ENCODE results near the gene CRIP2. TPM values are rescaled to one million over a fixed set of nuclear protein-coding genes. Genes with fewer than 3 reads are reported as not detected.

CRIP2 gene
- total and polyA plus RNA-seq, 4 donors = 267 to 698 (median 392) TPM

GRCh38 chr14:105495101-105495989, 20.7 kb downstream of the CRIP2 start:
- WGBS, 2 donors = 29 to 32% methylated on average over 18 of the region's 18 CpGs
- intact Hi-C loops (cut with DNase I) = no loop called here
- no peaks in the 10 kb centered on the region for H3K9me3 ChIP-seq (ENCODE audit: control insufficient read depth, low read length)
- no peak overlapping the region for H3K4me3 ChIP-seq (ENCODE audit: low read length in 2 of 2)
- H3K27me3 ChIP-seq (ENCODE audit: control insufficient read depth in 1 of 2, insufficient read depth in 2 of 2, low read length in 1 of 2) = no peaks in the 10 kb centered on the region
- peak; percentile 53 to 77 for DNase-seq
- H3K4me1 ChIP-seq (ENCODE audit: control insufficient read depth in 1 of 2, insufficient read depth in 2 of 2, low read length in 2 of 2) = no peaks in the 10 kb centered on the region
- no peaks in the 10 kb centered on the region for H3K36me3 ChIP-seq (ENCODE audit: control insufficient read depth in 1 of 2, insufficient read depth in 2 of 2, low read length in 1 of 2)
- no peak overlapping the region for H3K27ac ChIP-seq (ENCODE audit: low read depth in 1 of 2, low read length in 2 of 2)
- ATAC-seq (ENCODE audit: low FRiP score) = no peak

GRCh38 chr14:105495990-105496830, 21.6 kb downstream of the CRIP2 start:
- intact Hi-C loops (cut with DNase I) = no loop called here
- H3K4me1 ChIP-seq (ENCODE audit: control insufficient read depth in 1 of 2, insufficient read depth in 2 of 2, low read length in 2 of 2) = no peaks in the 10 kb centered on the region
- H3K36me3 ChIP-seq (ENCODE audit: control insufficient read depth in 1 of 2, insufficient read depth in 2 of 2, low read length in 1 of 2) = no peaks in the 10 kb centered on the region
- H3K27ac ChIP-seq (ENCODE audit: low read depth in 1 of 2, low read length in 2 of 2) = no peak overlapping the region
- H3K4me3 ChIP-seq (ENCODE audit: low read length in 2 of 2) = no peak overlapping the region
- H3K27me3 ChIP-seq (ENCODE audit: control insufficient read depth in 1 of 2, insufficient read depth in 2 of 2, low read length in 1 of 2) = no peaks in the 10 kb centered on the region
- DNase-seq (peak; percentile 39 to 71), ATAC-seq (ENCODE audit: low FRiP score) (no peak)
- WGBS, 2 donors = 73 to 74% methylated on average over 17 to 18 of the region's 18 CpGs
- H3K9me3 ChIP-seq (ENCODE audit: control insufficient read depth, low read length) = no peaks in the 10 kb centered on the region

GRCh38 chr14:105496831-105497591, 22.4 kb downstream of the CRIP2 start:
- H3K27ac ChIP-seq (ENCODE audit: low read depth in 1 of 2, low read length in 2 of 2) = no peak overlapping the region
- no peaks in the 10 kb centered on the region for H3K27me3 ChIP-seq (ENCODE audit: control insufficient read depth in 1 of 2, insufficient read depth in 2 of 2, low read length in 1 of 2)
- ATAC-seq (ENCODE audit: low FRiP score) (no peak), DNase-seq (peak; percentile 43 to 76)
- intact Hi-C loops (cut with DNase I) = no loop called here
- no peaks in the 10 kb centered on the region for H3K9me3 ChIP-seq (ENCODE audit: control insufficient read depth, low read length)
- H3K4me3 ChIP-seq (ENCODE audit: low read length in 2 of 2) = no peak overlapping the region
- H3K36me3 ChIP-seq (ENCODE audit: control insufficient read depth in 1 of 2, insufficient read depth in 2 of 2, low read length in 1 of 2) = no peaks in the 10 kb centered on the region
- WGBS, 2 donors = 95% methylated on average over 32 of the region's 32 CpGs
- no peaks in the 10 kb centered on the region for H3K4me1 ChIP-seq (ENCODE audit: control insufficient read depth in 1 of 2, insufficient read depth in 2 of 2, low read length in 2 of 2)

DNA sequence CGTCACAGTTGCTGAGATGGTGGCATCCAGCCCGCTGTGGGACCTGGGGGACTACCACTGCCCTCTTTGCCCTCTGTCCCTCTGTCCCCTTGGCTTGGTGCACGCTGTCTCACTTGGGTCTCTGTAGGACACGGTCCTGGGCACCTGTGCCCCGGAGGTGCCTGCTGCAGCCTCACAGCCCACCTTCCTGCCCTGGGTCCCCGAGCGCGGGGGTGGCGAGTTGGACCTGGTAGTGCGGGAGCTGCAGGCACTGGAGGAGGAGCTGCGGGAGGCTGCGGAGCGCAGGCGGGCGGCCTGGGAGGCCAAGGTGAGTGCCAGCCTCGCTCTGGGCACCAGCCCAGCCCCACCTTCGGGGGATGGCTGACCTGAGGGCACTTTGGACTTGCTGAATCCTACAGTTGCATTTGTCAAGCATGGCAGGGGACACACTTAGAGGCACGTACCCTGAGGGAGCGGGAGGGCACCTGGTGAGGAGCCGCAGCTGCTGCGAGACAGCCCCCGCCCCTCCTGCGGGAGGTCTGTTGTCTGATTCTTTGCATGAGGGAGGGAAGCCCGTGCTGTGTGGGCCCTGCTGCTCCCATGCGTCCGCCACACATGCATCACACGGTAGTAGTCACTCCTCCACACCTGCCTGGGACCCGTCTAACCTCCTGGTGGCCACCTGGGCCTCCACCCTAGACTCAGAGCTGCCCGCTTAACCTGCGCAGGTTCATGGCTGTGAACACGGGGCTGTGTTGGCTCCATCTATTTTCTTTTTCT, 23.2 kb downstream of the CRIP2 start:
- intact Hi-C loops (cut with DNase I) = no loop called here
- Histone ChIP-seq H3K27ac (ENCODE audit: low read depth in 1 of 2, low read length in 2 of 2) (no peak overlapping the region), H3K36me3 (ENCODE audit: control insufficient read depth in 1 of 2, insufficient read depth in 2 of 2, low read length in 1 of 2) (no peaks in the 10 kb centered on the region), H3K9me3 (ENCODE audit: control insufficient read depth, low read length) (no peaks in the 10 kb centered on the region), H3K4me3 (ENCODE audit: low read length in 2 of 2) (no peak overlapping the region), H3K4me1 (ENCODE audit: control insufficient read depth in 1 of 2, insufficient read depth in 2 of 2, low read length in 2 of 2) (no peaks in the 10 kb centered on the region), H3K27me3 (ENCODE audit: control insufficient read depth in 1 of 2, insufficient read depth in 2 of 2, low read length in 1 of 2) (no peaks in the 10 kb centered on the region)
- 95% methylated on average over 31 of the region's 31 CpGs for WGBS, 2 donors
- ATAC-seq (ENCODE audit: low FRiP score) (no peak), DNase-seq (peak; percentile 45 to 77)

DNA sequence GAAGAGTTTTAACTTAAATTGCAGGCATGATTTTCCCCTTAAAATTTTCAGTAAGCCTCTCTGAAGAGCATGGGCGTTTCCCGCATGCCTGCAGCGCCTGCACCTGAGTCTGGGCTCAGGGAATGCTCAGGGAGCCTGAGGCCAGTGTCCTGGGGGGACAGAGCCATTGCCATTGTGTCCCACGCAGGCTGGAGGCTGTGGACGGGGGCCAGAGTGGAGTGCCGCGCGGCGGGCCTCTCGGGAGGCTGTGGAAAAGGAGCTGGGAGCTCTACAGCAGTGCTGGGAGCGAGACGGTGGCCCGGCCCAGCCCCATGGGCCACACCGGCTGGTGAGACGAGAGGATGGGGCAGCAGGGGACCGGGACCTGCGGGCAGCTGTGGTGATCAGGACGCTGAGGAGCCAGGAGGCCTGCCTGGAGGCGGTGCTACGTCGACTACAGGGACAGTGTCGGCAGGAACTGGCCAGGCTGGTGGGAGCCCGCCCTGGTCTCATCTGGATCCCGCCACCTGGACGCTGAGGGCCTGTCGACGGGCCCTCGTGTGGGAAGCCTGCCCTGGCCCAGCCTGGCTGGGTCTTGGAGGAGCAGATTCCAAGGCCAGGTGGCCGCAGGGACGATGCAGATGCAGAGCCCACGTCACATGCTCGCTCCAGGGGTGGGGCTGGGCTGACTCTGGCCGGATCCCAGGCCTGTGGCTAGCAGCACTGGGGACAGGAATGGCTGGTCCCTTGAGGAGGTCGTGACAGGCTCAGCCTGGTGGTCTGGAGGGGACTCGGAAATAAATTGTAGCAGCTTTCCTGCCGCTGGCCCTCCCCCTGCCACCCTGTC, 24.0 kb downstream of the CRIP2 start:
- no peak for ATAC-seq (ENCODE audit: low FRiP score)
- H3K27me3 ChIP-seq (ENCODE audit: control insufficient read depth in 1 of 2, insufficient read depth in 2 of 2, low read length in 1 of 2) = no peaks in the 10 kb centered on the region
- H3K27ac ChIP-seq (ENCODE audit: low read depth in 1 of 2, low read length in 2 of 2) = no peak overlapping the region
- H3K36me3 ChIP-seq (ENCODE audit: control insufficient read depth in 1 of 2, insufficient read depth in 2 of 2, low read length in 1 of 2) = no peaks in the 10 kb centered on the region
- no peak overlapping the region for H3K4me3 ChIP-seq (ENCODE audit: low read length in 2 of 2)
- WGBS, 2 donors = 91 to 93% methylated on average over 36 of the region's 36 CpGs
- H3K4me1 ChIP-seq (ENCODE audit: control insufficient read depth in 1 of 2, insufficient read depth in 2 of 2, low read length in 2 of 2) = no peaks in the 10 kb centered on the region
- DNase-seq = peak; percentile 47 to 75
- intact Hi-C loops (cut with DNase I) = no loop called here
- no peaks in the 10 kb centered on the region for H3K9me3 ChIP-seq (ENCODE audit: control insufficient read depth, low read length)

DNA sequence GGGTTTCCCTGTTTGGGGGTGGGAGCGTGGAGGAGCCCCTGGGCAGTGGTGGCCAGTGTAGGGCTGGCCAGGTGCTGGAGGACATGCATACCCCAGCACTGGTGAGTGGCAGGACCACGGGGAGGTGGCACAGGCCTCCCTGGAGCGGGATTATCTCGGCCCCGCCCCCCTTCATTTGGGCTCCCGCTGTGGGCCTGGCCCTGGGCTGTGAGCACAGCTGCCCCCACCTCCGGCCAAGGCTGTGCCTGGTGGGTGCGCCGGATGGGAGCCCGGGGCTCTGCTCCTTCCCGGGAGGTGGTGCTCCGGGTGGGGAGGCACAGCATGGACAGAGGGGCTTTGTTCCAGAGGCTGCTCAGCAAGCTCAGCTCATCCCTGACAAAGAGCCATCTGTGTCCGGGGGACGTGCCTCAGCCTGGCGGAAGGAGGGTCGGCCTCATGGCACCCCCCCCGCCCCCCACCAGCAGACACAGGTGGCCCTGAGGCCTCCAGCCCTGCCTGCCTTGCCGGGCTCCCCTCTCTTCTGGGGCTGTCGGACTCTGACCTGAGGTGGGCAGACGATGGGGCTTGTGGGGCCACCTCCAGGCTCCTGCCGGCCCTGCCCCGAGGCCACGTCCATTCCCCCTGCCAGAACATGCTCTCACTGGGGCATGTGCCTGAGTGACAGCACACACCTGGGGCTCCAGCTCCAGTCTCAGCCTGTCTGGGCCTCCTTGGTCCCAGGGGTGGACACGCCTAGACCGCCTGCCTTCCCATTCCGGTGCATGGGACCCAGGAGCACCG, 24.8 kb downstream of the CRIP2 start:
- Histone ChIP-seq H3K27ac (ENCODE audit: low read depth in 1 of 2, low read length in 2 of 2) (no peak overlapping the region), H3K27me3 (ENCODE audit: control insufficient read depth in 1 of 2, insufficient read depth in 2 of 2, low read length in 1 of 2) (no peaks in the 10 kb centered on the region), H3K9me3 (ENCODE audit: control insufficient read depth, low read length) (no peaks in the 10 kb centered on the region), H3K4me3 (ENCODE audit: low read length in 2 of 2) (no peak overlapping the region), H3K4me1 (ENCODE audit: control insufficient read depth in 1 of 2, insufficient read depth in 2 of 2, low read length in 2 of 2) (no peaks in the 10 kb centered on the region), H3K36me3 (ENCODE audit: control insufficient read depth in 1 of 2, insufficient read depth in 2 of 2, low read length in 1 of 2) (no peaks in the 10 kb centered on the region)
- no peak for ATAC-seq (ENCODE audit: low FRiP score)
- intact Hi-C loops (cut with DNase I) = no loop called here
- DNase-seq = peak; percentile 31 to 75
- 75 to 82% methylated on average over 26 to 27 of the region's 27 CpGs for WGBS, 2 donors

DNA sequence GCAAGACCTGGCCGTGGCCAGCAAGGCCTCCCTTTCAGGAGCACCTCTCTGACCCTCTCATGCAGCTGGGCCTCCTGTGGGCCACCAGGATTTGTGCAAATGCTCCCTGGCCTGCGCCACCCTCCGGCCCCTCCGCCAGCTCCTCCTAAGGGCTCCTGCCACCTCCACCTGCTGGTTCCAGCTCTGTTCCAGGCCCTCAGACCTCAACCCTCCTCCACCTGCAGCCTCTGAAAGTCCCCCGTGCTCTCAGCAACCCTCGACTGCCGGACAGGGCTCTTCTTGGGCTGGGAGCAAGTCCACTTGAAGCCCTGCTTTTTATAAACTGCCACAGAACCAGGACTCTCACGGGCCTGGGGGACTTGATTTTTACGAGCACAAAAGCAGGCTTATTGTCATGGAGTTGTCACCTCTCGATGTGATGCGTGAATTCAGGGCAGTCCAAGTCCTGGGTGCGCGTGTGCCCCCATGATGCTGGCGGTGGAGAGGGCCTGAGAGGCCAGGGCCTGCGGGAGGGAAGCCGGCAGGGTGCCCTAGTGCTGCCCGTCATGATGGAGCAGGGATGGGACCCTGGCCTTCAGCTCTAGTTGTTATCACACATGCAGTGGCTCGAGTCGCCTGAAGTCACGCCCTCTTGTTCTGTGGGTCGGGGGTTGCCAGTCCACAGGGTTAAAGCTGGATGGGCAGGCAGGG, 25.6 kb downstream of the CRIP2 start:
- ATAC-seq (ENCODE audit: low FRiP score) (no peak), DNase-seq (peak in 1 of 2 donors; percentile 34)
- intact Hi-C loops (cut with DNase I) = no loop called here
- 84 to 88% methylated on average over 19 to 21 of the region's 21 CpGs for WGBS, 2 donors
- Histone ChIP-seq H3K9me3 (ENCODE audit: control insufficient read depth, low read length) (no peaks in the 10 kb centered on the region), H3K27ac (ENCODE audit: low read depth in 1 of 2, low read length in 2 of 2) (no peak overlapping the region), H3K36me3 (ENCODE audit: control insufficient read depth in 1 of 2, insufficient read depth in 2 of 2, low read length in 1 of 2) (no peaks in the 10 kb centered on the region), H3K4me3 (ENCODE audit: low read length in 2 of 2) (no peak overlapping the region), H3K4me1 (ENCODE audit: control insufficient read depth in 1 of 2, insufficient read depth in 2 of 2, low read length in 2 of 2) (no peaks in the 10 kb centered on the region), H3K27me3 (ENCODE audit: control insufficient read depth in 1 of 2, insufficient read depth in 2 of 2, low read length in 1 of 2) (no peaks in the 10 kb centered on the region)

All from aorta (tissue), 5 donors.